Thyroid gland (tissue), 4 donors: ENCODE results near the gene SERPINA12.

Source experiments
- CTCF ChIP-seq, 6 experiments: fragments of 200-600 bp in 3 of 6; fragments of 450-650 bp in 3 of 6; sonication (generic) in 3 of 6; IDR thresholded peaks; one replicate each; pipeline ENCODE4 v1.5.1; 2016 to 2019; ENCODE audit warnings: antibody characterized with exemption in 6 of 6, mild to moderate bottlenecking in 2 of 6, inconsistent platforms in 1 of 6, moderate library complexity in 1 of 6
- POLR2A ChIP-seq, 2 donors: fragments of 450-650 bp; IDR thresholded peaks; one replicate each; pipeline ENCODE4 v1.6.1; 2017; ENCODE audit warnings: antibody characterized with exemption in 2 of 2, mild to moderate bottlenecking in 2 of 2, moderate library complexity in 1 of 2

GRCh38 chr14:94538070-94538740, 28.9 kb upstream of the SERPINA12 start:
- TF ChIP-seq CTCF (IDR thresholded peaks at IDR 0.05) (no peak), POLR2A (IDR thresholded peaks at IDR 0.05) (no peak)
